HG03064 (cell line): ENCODE results near the gene CTBP2.
"Not testable (repeated sequence)": the region's sequence is repeated elsewhere in the genome, so short reads cannot be mapped to it uniquely, and the experiment has no call there.

Experiments used
- ATAC-seq: cut with Tn5 transposase; IDR thresholded peaks from one replicate; pipeline ENCODE4 v1.9.1; 2021; ENCODE audit warnings: low read depth; ENCODE audit not compliant: unreplicated experiment

Gene CTBP2

DNA sequence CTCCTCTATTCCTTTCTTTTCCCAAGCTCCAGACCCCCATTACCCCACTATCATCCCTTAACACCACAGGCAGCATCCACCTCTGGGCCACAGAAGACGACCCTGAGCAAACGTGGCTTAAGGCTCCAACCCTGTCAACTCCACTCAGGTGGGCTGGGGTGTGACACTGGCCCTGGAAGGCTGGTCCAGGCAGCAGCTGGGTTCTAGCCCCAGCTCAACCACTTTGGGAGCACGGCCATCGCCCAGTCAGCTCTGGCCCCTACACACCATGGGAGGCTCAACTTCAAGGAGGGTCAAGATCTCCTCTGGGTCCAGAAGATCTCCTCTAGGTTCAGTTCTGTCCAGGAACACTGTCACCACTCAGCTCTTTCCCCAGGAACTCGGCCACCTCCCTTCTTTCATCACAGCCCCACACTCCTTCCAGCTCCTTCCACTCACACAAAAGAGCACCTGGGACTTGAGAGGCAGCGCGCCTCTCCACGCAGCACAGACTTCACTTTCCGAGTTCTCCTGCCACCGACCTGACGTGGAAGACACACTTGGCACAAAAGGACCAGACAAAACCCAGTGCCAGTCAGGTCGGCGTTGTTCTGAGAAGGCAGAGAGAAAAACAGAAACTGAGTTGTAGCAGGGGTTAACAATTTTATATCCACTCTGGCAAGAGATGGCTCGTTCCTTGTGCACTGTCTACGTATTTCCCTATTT, 84.1 kb downstream of the CTBP2 start:
- no peak for ATAC-seq

DNA sequence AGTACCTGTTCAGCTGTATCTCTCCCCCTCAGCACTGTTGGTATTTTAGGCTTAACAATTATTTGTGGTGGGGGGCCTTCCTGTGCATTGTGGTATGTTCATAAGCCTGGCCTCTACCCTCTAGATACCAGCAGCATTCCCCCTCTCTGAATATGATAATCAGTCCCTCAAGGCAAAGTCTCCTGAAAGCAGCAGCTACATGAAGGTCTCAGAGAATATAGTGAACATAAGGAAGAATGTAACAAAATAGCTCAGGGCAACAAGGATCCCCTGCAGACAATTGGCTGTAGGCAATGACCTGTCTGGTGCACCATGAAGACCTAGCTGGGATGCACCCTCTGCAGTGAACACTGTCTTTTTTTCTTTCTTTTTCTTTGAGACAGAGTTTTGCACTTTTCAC, 86.4 kb downstream of the CTBP2 start:
- ATAC-seq, result no peak

DNA sequence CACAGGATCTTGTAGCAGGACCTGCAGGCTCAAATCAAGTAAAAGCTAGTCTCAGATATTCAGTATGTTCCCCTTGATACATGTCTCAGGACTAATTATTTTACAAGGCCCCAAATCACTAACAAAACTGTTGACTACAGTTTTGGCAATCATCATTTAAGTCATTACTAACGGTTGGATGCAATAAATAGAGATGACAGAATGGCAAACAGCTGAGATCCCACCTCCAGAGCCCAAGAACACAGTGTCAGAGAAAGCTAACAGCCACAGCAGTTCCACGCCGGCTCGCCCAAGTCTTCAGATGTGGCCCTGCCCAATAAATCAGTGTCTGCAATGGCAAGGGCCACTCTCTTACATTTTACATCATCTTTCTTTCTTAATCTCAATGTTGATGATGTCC, 87.6 kb downstream of the CTBP2 start:
- no peak for ATAC-seq

DNA sequence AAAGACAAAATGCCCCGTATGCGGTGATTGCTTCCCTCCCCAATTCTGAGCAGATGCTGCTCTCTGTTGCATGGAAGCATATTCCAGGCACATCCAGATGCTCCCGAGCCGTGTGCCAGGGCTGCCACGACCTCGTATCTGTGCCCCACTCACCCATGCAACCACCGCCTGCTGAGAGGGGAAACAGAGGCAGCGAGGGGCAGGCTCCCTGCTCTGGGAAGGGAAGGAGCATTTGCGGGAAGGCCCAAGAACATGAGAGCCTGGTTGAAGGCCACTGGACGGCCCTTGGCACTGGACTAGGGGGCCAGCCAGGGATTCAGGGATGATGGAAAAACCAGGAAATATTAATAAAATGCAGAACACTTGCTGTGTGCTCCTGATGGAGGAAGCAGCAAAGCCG, 89.4 kb downstream of the CTBP2 start:
- ATAC-seq, result no peak

DNA sequence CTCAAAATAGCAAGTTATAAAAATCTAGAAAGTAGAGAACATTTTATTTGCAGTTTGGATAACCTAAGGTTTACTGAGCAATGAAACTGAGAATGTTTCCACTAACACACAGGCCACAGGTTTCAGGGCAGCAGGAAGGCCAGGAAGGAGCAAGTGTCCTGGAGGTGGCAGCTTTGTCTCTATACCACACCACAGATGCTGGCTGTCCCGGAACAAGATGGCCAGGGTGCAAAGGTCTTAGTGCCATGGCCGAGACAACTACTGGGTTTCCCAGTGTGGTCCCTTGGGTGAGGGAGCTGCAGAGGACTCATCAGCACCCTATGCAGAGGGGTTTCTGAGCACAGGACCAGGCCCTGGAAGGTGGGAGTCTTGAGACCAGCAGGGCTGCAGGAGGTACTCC, 92.0 kb downstream of the CTBP2 start:
- no peak for ATAC-seq

DNA sequence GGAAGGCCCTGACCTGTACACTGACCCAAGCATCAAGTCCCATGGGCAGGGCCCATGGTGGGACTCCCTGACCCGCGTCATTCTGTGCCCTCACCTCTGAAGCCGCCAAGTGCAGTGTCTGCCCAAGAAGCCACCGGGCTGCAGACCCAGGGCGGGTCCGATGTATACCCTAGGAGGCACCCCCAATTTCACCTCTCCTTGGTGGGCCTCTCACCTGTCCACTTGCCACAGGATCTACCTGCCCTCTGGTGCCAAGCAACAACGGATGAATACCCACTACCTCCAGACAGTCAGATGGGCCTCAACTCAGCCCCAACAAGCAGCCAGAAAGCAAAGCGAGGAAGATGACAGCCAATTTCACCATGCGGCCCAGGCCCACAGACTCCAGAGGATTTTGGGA, 92.6 kb downstream of the CTBP2 start:
- ATAC-seq, result no peak

DNA sequence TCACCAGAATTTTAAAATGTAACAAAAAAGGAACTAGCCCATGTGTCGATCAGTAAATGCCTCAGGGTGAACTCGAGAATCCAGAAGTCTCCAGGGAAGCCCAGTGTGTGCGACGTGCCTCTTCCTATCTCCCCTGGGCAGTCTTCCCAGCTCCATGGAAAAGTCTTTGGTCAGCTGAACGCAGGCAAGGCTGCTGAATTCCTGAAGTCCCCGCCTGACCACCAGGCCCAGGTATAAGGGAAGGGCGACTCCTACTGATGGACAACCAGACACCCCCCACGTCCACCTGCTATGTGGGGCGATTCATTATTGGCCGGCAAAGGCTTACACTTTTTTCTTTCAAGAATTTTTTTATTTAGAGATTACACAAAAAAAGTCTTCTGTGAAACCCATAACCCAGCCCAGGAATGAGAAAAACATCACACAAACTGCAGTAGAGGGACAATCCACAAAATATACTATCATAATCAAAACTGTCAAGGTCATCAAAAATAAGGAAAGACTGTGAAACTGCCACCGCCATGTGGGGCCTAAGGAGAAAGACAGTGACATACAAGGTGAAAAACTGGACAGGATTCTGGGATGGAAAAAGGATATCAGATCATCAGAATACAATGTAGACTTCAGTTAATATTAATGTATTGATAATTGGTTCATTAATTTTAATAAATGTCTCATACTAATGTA, 93.5 kb downstream of the CTBP2 start:
- no peak for ATAC-seq

DNA sequence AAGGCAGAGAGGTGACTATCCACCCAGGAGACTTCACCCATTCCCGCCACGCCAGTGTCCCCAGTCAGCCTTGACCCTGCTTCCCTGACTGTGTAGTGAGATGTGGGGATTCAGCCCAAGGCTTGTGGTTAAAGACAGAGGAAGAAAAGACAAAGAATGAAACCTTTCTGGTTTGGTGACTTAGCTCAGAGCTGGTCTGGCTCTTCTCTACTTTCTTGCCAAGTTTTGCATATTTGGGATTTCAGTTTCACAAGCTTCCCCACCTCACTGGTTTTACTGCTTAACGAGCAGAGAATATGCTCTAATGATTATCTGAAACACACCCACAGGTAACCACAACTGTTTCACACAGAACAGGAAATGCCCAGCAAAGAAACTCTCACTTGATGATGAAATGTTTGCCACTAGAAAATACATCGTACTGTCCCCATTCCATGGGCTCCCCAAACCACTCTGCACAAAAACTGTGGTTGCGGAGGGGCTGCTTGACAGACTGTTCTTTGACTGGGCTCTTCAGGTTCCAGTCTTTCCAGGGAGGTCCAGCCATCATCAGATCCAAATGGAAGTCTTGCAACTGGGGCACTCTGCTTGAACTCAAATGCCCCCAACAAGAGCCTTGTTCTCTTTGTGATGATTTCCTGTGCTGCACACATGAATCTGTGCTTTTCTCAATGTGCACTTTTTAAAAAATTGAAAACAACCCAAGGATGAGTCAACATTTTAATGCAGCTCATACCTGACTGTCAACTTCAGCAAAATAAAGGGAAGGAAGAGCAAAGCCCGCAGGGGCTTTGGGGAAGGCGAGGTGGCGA, 95.5 kb downstream of the CTBP2 start:
- peak; percentile 95 for ATAC-seq

DNA sequence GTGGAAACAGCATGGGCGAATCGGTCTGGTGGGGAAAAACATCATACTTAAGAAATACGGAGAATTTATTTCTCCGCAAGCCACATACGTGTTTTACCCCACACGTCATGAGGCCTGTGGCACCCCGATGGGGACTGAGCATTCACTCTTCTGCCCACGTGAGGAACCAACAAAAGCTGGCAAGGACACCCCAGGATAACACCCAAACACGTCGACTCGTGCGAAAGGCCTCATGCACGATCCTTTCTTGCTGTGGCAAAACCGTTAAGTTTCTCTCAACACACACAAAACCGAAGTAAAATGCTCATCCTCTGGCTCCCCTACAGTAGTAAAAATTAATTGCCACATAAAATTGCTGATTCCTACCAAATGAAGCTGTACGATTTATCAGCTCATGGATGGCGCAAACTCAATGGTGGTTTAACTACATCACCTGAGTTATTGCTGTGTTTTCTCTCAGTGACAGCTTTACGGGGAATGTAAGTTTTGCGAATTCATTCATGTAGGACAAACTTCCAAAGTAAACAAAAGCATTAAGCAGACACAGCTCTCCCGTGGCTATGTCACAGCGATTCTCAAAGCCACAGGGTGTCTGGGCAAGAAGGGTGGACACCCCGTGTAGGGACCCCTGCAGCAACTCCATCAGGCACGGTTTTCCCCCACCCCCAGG, 97.0 kb downstream of the CTBP2 start:
- no peak for ATAC-seq

DNA sequence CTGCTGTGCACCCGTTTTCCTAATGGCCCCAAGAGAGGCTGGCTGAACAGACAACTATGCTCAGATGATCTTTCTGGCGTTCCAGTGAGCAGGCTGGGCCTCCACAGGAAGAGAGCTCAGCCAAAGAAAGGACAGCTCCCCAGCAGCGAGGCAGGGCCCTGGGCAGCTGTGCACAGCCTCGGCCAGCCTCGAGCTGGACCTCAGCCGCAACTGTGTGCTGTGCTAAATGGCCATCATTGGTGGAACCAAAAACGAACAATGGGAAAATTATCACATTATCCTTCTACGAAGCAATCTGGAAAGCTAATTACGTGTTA, 97.5 kb downstream of the CTBP2 start:
- no peak for ATAC-seq

DNA sequence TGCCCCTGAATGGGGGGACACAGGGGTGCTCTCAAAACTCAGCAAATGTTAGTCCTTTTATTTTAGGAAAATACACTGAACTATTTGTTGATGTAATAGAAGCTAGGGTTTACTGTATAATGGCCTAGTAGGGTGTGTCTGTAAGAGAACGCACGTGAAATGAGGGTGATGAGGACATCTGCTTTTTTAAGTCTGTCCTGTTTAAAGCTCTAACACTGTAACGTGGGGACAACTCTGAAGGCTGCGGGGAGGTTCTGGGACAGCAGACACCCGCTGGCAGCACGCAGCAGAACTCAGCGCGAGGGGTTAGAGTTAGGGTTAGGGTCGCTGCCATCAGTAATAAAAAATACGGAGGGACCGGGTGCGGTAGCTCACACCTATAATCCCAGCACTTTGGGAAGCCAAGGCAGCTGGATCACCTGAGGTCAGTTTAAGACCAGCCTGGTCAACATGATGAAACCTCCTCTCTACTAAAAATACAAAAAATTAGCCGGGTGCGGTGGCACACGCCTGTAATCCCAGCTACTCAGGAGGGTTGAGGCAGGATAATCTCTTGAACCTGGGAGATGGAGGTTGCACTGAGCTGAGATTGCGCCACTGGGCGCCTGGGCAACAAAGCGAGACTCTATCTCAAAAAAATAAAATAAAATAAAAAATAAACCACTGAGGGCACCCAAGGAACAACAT, 98.0 kb downstream of the CTBP2 start:
- ATAC-seq, result no peak

DNA sequence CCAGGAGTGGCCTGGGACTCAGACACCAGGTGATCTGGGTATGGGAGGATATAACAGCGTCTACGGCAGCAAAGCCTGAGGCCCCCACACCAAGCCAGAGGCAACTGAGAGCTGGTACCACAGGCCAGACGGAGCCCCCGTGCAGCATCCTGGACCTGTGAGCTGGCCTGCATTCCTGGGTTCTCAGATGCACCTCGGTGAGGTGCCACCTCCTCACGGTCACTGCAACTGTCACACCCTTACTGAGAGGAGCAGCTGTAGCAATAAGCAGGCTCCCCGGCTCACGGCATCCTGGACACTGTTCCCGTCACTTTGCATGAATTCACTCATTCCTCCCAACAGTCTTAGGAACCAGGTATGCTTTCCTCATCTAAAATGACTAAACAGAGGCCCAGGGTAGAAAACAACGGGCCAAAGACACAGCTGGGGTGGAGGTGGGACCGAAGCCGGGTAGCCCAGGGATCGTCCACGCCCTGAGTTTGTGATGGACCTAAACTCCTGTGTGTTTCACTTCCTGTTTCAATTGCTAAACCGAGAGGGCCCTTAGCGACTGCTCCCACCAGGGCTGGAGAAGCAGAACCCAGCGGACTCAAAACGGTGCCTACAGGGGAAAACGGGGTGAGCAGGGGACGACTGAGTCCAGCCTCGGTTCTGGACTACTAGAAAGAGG, 98.7 kb downstream of the CTBP2 start:
- no peak for ATAC-seq

DNA sequence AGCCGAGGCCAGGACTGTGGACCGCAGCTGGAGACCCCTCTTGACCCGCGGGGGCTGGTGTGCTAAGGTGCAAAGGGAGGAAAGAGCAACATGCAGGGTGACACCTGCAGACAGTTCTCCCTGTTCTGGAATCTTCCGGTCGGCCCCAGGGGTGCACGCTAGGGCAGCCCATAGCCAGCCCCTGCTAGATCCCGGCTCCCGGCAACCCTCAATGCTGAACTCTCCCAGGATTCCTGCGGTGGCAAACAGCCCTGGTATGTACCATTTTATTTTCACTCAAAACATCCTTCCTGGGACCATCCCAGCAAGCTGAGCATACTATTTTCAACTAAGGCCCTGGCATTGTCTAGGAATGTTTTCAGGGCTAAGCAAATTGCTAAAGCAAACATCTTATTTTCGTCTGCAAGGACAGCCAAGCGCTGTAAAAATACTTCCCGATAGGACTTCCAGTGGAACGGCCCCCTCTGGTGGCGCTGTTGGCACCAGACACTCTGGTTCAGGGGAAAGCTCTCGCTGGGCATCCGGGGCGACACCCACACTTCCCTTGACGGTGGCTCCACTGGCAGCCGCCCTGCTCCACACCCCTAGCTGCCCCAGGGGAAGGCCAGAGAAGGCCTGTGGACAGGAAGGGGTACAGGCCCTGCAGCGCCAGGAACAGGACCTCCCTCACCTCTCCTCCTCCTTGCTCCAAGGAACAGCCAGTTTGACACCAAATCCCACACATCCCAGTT, 99.4 kb downstream of the CTBP2 start:
- ATAC-seq, result no peak

DNA sequence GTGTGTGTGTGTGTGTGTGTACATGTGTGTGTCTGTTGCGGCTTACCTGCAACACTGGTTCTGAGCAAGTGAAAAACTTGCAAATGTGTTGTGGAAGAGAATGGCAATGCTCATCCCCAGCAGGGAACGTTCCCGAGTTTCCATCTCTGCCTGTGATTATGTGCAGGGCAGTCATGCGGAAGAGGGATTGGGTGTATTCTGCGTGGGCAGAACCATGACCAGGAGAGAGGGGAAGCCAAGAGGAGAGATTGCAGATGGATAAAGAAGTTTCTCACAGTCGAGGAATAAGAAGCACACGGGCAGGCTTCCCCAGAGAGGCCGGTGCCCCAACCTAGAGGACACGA, 99.9 kb downstream of the CTBP2 start:
- no peak for ATAC-seq

DNA sequence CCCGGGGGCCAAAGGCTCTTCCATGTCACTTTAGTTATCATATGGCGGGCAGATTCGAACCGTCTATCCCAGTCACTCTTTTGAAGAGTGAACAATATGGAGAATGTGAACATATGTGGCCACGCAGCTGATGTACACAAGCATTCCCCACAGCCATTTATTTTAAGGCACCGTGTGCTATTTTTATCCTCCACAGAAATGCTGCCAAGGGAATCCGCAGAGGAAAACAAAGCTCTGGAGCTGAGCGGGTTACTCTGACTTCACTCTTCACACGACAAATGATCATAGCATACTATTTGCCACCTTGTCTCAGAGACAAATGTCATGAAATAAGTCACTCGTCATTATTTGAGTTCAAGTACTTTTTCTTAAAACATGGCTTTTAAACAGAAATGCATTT, 100.3 kb downstream of the CTBP2 start:
- no peak for ATAC-seq

DNA sequence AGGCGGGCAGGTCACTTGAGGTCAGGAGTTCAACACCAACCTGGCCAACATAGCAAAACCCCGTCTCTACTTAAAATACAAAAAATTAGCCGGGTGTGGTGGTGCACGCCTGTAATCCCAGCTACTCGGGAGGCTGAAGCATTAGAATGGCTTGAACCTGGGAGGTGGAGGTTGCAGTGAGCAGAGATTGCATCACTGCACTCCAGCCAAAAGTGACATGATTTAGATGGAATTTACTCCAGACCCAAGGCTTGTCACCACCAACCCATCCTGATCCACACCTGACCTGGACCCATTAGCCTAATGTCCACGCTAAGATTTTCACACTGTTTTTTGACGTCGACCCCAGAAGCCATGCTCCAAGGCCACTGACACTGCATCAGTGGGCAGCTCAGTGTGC, 101.0 kb downstream of the CTBP2 start:
- ATAC-seq, result not testable (repeated sequence)

DNA sequence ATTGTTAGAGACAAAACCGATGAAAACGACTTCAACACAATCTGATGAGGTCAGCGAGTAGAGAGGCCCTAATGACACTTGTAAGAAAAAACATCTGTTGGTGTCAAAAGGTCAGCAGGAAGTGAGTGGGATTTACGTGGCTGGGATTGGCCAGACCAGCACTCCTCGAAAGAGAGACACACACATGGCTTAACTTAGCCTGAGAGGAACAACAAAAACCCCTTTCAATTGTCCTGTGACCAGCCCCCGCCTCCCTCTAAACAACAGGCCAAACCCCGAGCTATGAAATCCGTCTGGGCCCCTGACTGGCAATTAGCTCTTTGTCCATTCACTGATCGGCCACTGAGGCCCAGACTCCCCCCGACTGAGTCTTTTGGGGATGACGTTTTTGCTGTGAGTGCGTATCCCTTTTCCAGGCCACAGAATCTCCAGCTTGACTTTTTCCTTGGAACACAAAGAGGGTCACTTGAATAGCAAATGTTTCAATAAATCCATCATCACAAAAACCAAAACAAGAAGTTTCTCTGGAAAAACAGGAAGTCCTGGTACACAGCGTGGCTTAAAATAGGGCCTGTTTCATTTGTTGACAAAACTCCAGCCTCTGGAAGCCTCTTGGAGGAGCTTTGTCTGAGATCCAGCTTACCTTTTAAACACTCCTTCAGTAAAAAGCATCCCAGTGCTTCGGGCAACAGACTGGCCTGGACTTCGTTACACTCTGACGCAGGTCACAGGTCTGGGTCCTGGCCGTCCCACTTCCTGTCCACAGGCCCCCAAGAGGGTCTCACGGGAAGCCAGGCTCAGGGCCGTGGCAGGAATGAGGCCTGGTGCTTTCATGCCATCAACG, 103.0 kb downstream of the CTBP2 start:
- ATAC-seq, result no peak

DNA sequence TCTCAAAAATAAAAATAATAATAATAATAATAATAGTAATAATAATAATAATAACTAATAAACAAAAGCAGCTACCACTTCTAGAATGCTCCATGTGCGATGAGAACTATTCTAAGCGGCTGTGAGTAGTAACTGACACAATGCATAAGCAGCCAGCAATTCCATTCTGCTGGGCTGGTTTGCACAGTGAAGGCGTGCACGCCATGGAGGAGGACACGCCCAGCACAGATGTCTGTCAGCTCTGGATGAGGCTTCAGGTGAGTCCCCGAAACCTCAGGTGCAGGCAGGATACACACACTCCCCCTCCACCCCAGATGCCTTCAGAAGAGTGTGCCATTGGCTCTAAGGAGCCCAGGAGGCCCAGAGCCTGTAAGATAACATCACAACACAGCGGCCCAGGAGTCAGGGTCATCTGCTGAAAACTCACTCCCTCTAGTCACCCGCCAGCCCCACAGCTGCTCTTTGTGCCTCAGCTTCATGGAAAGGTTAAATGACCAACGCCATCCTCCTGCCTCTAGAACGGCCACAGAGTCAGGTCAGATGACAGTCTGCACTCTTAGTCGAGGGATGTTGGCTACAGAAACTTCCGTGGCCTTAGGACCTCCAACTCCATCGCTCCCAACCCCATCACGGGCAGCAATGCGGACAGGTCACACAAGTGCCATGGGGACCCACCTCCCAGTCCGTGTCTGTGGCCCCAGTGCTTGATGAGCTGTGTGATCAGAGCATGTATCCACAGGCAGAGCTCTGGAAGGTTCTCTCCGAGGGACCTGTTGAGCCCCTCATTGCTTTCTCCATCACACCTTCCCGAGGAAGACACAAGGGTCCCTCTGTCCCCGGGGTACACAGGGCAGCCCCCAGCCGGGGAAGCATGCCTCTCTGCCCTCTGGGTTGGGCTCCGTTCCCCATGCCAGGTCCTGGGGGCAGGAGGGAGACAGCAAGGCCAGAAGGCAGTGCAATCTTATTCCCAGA, 103.9 kb downstream of the CTBP2 start:
- ATAC-seq, result no peak
